Measurements from ENCODE around the gene SLC26A6. TPM values are rescaled to one million over a fixed set of nuclear protein-coding genes. Genes with fewer than 3 reads are reported as not detected.

The SLC26A6 gene
- total and polyA plus RNA-seq, 2 of the 13 experiments (the other 11 are each of a cell fraction or from before 2014, with no cell fraction given), result 40.7 to 184 TPM

DNA sequence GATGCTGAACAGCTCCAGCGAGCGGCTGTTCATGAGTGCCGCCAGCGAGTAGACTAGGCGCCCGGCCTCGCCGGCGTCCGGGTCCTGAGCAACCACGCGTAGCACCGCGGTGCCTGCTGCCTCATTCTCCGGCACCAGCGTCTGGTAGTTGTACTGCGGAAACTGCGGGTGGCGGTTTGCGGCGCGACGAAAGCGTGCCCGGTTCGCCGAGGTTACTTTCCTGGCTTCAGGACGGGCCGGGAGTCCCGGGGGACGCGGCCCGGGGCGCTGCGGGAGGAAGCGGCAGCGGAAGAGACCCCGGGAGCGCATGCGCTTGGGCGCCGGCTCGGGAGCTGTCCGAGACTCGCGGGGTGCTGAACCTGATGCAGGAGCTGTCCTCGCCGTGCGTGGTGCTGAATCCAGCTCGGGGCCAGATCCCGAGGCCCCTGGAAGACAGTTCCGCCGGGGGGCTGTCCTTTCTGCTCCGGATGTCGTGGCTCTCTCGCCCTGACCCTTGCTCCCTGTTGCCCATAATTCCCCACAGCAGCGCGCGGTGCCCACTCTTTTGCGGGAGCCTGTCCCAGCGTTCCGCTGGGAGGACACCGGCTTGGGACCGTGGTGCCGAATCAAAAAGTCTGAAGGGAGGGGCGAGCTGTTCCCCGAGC, 26.4 kb upstream of the SLC26A6 start (continued):
- TF ChIP-seq, protein P1, sequence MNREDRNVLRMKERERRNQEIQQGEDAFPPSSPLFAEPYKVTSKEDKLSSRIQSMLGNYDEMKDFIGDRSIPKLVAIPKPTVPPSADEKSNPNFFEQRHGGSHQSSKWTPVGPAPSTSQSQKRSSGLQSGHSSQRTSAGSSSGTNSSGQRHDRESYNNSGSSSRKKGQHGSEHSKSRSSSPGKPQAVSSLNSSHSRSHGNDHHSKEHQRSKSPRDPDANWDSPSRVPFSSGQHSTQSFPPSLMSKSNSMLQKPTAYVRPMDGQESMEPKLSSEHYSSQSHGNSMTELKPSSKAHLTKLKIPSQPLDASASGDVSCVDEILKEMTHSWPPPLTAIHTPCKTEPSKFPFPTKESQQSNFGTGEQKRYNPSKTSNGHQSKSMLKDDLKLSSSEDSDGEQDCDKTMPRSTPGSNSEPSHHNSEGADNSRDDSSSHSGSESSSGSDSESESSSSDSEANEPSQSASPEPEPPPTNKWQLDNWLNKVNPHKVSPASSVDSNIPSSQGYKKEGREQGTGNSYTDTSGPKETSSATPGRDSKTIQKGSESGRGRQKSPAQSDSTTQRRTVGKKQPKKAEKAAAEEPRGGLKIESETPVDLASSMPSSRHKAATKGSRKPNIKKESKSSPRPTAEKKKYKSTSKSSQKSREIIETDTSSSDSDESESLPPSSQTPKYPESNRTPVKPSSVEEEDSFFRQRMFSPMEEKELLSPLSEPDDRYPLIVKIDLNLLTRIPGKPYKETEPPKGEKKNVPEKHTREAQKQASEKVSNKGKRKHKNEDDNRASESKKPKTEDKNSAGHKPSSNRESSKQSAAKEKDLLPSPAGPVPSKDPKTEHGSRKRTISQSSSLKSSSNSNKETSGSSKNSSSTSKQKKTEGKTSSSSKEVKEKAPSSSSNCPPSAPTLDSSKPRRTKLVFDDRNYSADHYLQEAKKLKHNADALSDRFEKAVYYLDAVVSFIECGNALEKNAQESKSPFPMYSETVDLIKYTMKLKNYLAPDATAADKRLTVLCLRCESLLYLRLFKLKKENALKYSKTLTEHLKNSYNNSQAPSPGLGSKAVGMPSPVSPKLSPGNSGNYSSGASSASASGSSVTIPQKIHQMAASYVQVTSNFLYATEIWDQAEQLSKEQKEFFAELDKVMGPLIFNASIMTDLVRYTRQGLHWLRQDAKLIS (CRISPR knock-in tag; IDR thresholded peaks at IDR 0.05), result peak; percentile 99
- TF ChIP-seq SRSF1 (optimal IDR thresholded peaks at IDR 0.05; ENCODE audit: low read depth, low read length), result peak; percentile 93
- peak; percentile 98; the same call in 1 of the 2 replicates for TF ChIP-seq NPAS2 (CRISPR knock-in tag; IDR thresholded peaks at IDR 0.05; ENCODE audit: borderline replicate concordance)
- TF ChIP-seq KAT2B (IDR thresholded peaks at IDR 0.05; ENCODE audit: borderline replicate concordance, low read depth, low read length), result no peak
- TF ChIP-seq SP2 (CRISPR knock-in tag; IDR thresholded peaks at IDR 0.05), result peak; percentile 77
- peak; percentile 79; the same call in 1 of the 2 replicates for TF ChIP-seq SIN3B (IDR thresholded peaks at IDR 0.05; ENCODE audit: low read length)
- TF ChIP-seq, protein P2, sequence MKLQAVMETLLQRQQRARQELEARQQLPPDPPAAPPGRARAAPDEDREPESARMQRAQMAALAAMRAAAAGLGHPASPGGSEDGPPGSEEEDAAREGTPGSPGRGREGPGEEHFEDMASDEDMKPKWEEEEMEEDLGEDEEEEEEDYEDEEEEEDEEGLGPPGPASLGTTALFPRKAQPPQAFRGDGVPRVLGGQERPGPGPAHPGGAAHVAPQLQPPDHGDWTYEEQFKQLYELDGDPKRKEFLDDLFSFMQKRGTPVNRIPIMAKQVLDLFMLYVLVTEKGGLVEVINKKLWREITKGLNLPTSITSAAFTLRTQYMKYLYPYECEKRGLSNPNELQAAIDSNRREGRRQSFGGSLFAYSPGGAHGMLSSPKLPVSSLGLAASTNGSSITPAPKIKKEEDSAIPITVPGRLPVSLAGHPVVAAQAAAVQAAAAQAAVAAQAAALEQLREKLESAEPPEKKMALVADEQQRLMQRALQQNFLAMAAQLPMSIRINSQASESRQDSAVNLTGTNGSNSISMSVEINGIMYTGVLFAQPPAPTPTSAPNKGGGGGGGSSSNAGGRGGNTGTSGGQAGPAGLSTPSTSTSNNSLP (IDR thresholded peaks at IDR 0.05; ENCODE audit: low read depth, low read length), result no peak
- TF ChIP-seq, protein P3, sequence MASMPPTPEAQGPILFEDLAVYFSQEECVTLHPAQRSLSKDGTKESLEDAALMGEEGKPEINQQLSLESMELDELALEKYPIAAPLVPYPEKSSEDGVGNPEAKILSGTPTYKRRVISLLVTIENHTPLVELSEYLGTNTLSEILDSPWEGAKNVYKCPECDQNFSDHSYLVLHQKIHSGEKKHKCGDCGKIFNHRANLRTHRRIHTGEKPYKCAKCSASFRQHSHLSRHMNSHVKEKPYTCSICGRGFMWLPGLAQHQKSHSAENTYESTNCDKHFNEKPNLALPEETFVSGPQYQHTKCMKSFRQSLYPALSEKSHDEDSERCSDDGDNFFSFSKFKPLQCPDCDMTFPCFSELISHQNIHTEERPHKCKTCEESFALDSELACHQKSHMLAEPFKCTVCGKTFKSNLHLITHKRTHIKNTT (CRISPR knock-in tag; IDR thresholded peaks at IDR 0.05), result 0 out of 2 replicates have a peak, but pooled peaks have one; percentile 80
- TF ChIP-seq ZNF251 (CRISPR knock-in tag; IDR thresholded peaks at IDR 0.05), result peak; percentile 100
- TF ChIP-seq, protein P4, sequence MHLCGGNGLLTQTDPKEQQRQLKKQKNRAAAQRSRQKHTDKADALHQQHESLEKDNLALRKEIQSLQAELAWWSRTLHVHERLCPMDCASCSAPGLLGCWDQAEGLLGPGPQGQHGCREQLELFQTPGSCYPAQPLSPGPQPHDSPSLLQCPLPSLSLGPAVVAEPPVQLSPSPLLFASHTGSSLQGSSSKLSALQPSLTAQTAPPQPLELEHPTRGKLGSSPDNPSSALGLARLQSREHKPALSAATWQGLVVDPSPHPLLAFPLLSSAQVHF (CRISPR knock-in tag; IDR thresholded peaks at IDR 0.05), result peak; percentile 100
- TF ChIP-seq YEATS4 (CRISPR knock-in tag; IDR thresholded peaks at IDR 0.05; ENCODE audit: borderline replicate concordance), result peak; percentile 99
- TF ChIP-seq HES4 (CRISPR knock-in tag; IDR thresholded peaks at IDR 0.05; ENCODE audit: borderline replicate concordance), result peak; percentile 100
- TF ChIP-seq, protein P5, sequence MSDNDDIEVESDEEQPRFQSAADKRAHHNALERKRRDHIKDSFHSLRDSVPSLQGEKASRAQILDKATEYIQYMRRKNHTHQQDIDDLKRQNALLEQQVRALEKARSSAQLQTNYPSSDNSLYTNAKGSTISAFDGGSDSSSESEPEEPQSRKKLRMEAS (IDR thresholded peaks at IDR 0.05), result peak; percentile 92
- peak; percentile 94 for TF ChIP-seq FOSL2 (CRISPR knock-in tag; IDR thresholded peaks at IDR 0.05)
- TF ChIP-seq THYN1 (CRISPR knock-in tag; IDR thresholded peaks at IDR 0.05; ENCODE audit: borderline replicate concordance, low read depth), result peak; percentile 99
- TF ChIP-seq, protein P6, sequence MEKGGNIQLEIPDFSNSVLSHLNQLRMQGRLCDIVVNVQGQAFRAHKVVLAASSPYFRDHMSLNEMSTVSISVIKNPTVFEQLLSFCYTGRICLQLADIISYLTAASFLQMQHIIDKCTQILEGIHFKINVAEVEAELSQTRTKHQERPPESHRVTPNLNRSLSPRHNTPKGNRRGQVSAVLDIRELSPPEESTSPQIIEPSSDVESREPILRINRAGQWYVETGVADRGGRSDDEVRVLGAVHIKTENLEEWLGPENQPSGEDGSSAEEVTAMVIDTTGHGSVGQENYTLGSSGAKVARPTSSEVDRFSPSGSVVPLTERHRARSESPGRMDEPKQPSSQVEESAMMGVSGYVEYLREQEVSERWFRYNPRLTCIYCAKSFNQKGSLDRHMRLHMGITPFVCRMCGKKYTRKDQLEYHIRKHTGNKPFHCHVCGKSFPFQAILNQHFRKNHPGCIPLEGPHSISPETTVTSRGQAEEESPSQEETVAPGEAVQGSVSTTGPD (CRISPR knock-in tag; IDR thresholded peaks at IDR 0.05), result peak; percentile 98
- peak; percentile 99 for TF ChIP-seq ZBTB1 (CRISPR knock-in tag; IDR thresholded peaks at IDR 0.05; ENCODE audit: borderline replicate concordance)
- peak; percentile 100 for TF ChIP-seq ZNF501 (CRISPR knock-in tag; IDR thresholded peaks at IDR 0.05)
- peak; percentile 97 for TF ChIP-seq ZNF562 (CRISPR knock-in tag; IDR thresholded peaks at IDR 0.05; ENCODE audit: borderline replicate concordance)
- no peak for TF ChIP-seq GABPA (IDR thresholded peaks at IDR 0.05; ENCODE audit: low read depth, low read length)
- peak; percentile 78 for TF ChIP-seq GABPA (CRISPR knock-in tag; IDR thresholded peaks at IDR 0.05; ENCODE audit: low read depth)
- no peak for TF ChIP-seq RFX1 (IDR thresholded peaks at IDR 0.05)

Measured in HepG2 (cell line).